ENCODE data around the gene CLSTN2. TPM values are rescaled to one million over a fixed set of nuclear protein-coding genes. Genes with fewer than 3 reads are reported as not detected.

Gene CLSTN2
- total RNA-seq, 1 experiment from 2014 or later = not detected

DNA sequence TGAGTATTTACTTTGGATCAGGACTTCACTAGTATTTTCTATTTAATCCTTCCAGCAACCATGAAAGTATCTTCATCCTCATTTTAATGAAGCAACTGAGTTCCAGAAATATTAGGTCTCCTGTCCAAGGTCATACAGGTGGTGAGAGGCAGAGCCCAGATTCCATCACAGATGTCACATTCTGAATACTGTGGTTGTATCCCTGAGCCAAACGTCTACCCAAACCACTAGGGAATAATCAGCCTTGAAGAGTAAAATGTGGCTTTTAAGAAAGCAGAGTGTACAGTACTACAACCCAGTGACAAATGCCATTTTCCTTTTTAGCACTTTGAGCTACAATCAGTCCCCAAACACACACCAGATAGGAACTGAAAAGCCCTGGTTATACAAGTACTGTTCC lies 649.6 kb downstream of the CLSTN2 start:
- TF ChIP-seq EZH2phosphoT487 (IDR thresholded peaks at IDR 0.05; ENCODE audit: borderline replicate concordance, low read length) (no peak), EZH2 (IDR thresholded peaks at IDR 0.05; ENCODE audit: low read length, unreplicated experiment) (no peak)
- TF ChIP-seq, protein P1, sequence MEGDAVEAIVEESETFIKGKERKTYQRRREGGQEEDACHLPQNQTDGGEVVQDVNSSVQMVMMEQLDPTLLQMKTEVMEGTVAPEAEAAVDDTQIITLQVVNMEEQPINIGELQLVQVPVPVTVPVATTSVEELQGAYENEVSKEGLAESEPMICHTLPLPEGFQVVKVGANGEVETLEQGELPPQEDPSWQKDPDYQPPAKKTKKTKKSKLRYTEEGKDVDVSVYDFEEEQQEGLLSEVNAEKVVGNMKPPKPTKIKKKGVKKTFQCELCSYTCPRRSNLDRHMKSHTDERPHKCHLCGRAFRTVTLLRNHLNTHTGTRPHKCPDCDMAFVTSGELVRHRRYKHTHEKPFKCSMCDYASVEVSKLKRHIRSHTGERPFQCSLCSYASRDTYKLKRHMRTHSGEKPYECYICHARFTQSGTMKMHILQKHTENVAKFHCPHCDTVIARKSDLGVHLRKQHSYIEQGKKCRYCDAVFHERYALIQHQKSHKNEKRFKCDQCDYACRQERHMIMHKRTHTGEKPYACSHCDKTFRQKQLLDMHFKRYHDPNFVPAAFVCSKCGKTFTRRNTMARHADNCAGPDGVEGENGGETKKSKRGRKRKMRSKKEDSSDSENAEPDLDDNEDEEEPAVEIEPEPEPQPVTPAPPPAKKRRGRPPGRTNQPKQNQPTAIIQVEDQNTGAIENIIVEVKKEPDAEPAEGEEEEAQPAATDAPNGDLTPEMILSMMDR (conservative IDR thresholded peaks at IDR 0.05; ENCODE audit: low read depth, low read length) = no peak
- Histone ChIP-seq H3K9me3 (ENCODE audit: low read length) (no peaks in the 10 kb centered on the region), H2AFZ (ENCODE audit: low read length) (no peak overlapping the region), H3K36me3 (ENCODE audit: low read depth, low read length) (no peaks in the 10 kb centered on the region), H3K27me3 (ENCODE audit: low read length) (no peaks in the 10 kb centered on the region; the same call in 1 of the 2 replicates), H3K4me1 (ENCODE audit: insufficient read depth, low read length) (no peaks in the 10 kb centered on the region), H4K20me1 (ENCODE audit: low read length) (no peaks in the 10 kb centered on the region), H3K4me2 (ENCODE audit: low read length) (no peak overlapping the region), H3K27ac (ENCODE audit: low read length) (no peak overlapping the region), H3K79me2 (ENCODE audit: low read length) (no peaks in the 10 kb centered on the region), H3K9ac (ENCODE audit: low read length) (no peak overlapping the region), H3F3A (ENCODE audit: low read length, unreplicated experiment) (no peaks in the 10 kb centered on the region), H3K9me2 (replicated peaks; ENCODE audit: low read length) (no peaks in the 10 kb centered on the region), H3K4me3 (ENCODE audit: low read length) (no peak overlapping the region)
- POLR2A ChIA-PET (ENCODE audit: unreplicated experiment) = no interaction called here
- ATAC-seq (no peak), DNase-seq (no peak)
- intact Hi-C loops (cut with micrococcal nuclease) = no loop called here
- CTCF ChIA-PET = no interaction called here
- no TSS peak for BruUV-seq (replicated peaks)

DNA sequence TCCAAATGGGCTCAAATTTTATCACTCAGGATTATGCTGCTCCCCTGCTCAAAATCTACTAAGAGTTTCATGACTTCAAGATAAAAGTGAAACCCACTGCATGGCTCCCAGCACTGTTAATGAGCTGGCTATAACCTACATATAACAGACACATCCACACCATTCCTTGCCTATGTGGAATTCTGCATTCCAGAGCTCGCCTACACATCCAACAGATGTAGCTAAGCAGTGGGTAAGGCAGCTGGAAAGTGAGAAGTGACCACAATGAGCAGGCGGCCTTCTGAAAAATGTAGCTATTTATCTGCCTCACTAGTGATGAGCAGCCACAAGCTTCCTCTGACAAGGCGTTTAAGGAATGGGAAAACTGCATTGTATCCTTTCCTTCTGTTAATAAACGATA lies 650.8 kb downstream of the CLSTN2 start:
- Histone ChIP-seq H3K4me1 (ENCODE audit: insufficient read depth, low read length) (no peaks in the 10 kb centered on the region), H3K27me3 (ENCODE audit: low read length) (no peaks in the 10 kb centered on the region; the same call in 1 of the 2 replicates), H3K4me3 (ENCODE audit: low read length) (no peak overlapping the region), H3K9me3 (ENCODE audit: low read length) (no peaks in the 10 kb centered on the region), H3K9ac (ENCODE audit: low read length) (no peak overlapping the region), H3K9me2 (replicated peaks; ENCODE audit: low read length) (no peaks in the 10 kb centered on the region), H4K20me1 (ENCODE audit: low read length) (no peaks in the 10 kb centered on the region), H3K36me3 (ENCODE audit: low read depth, low read length) (no peaks in the 10 kb centered on the region), H3K79me2 (ENCODE audit: low read length) (no peaks in the 10 kb centered on the region), H3F3A (ENCODE audit: low read length, unreplicated experiment) (no peaks in the 10 kb centered on the region), H2AFZ (ENCODE audit: low read length) (no peak overlapping the region), H3K27ac (ENCODE audit: low read length) (no peak overlapping the region), H3K4me2 (ENCODE audit: low read length) (no peak overlapping the region)
- intact Hi-C loops (cut with micrococcal nuclease) = no loop called here
- DNase-seq (no peak), ATAC-seq (no peak)
- no TSS peak for BruUV-seq (replicated peaks)
- POLR2A ChIA-PET (ENCODE audit: unreplicated experiment) = no interaction called here
- TF ChIP-seq EZH2 (IDR thresholded peaks at IDR 0.05; ENCODE audit: low read length, unreplicated experiment) (no peak), EZH2phosphoT487 (IDR thresholded peaks at IDR 0.05; ENCODE audit: borderline replicate concordance, low read length) (no peak)
- TF ChIP-seq, protein P1 (conservative IDR thresholded peaks at IDR 0.05; ENCODE audit: low read depth, low read length) = no peak
- CTCF ChIA-PET = no interaction called here

DNA sequence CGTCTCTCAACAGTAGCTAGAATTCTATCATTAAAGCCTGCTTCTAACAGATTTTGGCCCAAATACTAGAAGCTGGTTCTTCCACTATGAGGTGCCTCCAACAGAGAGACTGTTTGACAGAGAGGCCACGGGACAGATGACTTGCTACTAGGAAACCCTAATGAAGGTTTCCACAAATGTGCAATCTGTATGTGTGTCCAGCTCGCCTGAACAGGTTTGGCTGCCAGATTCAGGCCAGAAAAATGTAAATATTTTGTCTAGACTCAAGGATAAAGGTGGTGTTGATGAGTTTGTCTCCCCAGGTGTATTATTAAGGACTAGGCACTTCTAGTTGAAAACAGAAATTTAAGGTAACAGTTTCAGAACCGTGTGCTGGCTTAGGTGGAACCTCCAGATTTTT lies 651.3 kb downstream of the CLSTN2 start:
- Histone ChIP-seq H3K36me3 (ENCODE audit: low read depth, low read length) (no peaks in the 10 kb centered on the region), H2AFZ (ENCODE audit: low read length) (no peak overlapping the region), H3K9me3 (ENCODE audit: low read length) (no peaks in the 10 kb centered on the region), H3K4me2 (ENCODE audit: low read length) (no peak overlapping the region), H3F3A (ENCODE audit: low read length, unreplicated experiment) (no peaks in the 10 kb centered on the region), H3K9ac (ENCODE audit: low read length) (no peak overlapping the region), H3K4me3 (ENCODE audit: low read length) (no peak overlapping the region), H3K27me3 (ENCODE audit: low read length) (no peaks in the 10 kb centered on the region; the same call in 1 of the 2 replicates), H3K9me2 (replicated peaks; ENCODE audit: low read length) (no peaks in the 10 kb centered on the region), H3K4me1 (ENCODE audit: insufficient read depth, low read length) (no peaks in the 10 kb centered on the region), H3K79me2 (ENCODE audit: low read length) (no peaks in the 10 kb centered on the region), H4K20me1 (ENCODE audit: low read length) (no peaks in the 10 kb centered on the region), H3K27ac (ENCODE audit: low read length) (no peak overlapping the region)
- TF ChIP-seq, protein P1 (conservative IDR thresholded peaks at IDR 0.05; ENCODE audit: low read depth, low read length) = no peak
- no peak for TF ChIP-seq EZH2 (IDR thresholded peaks at IDR 0.05; ENCODE audit: low read length, unreplicated experiment)
- no peak for TF ChIP-seq EZH2phosphoT487 (IDR thresholded peaks at IDR 0.05; ENCODE audit: borderline replicate concordance, low read length)
- POLR2A ChIA-PET (ENCODE audit: unreplicated experiment) = no interaction called here
- DNase-seq (no peak), ATAC-seq (no peak)
- no TSS peak for BruUV-seq (replicated peaks)
- intact Hi-C loops (cut with micrococcal nuclease) = no loop called here
- CTCF ChIA-PET = no interaction called here

All from PC-3 (cell line).